GM12878 (cell line): ENCODE data around the gene EMP2. TPM values are rescaled to one million over a fixed set of nuclear protein-coding genes. Genes with fewer than 3 reads are reported as not detected.

ENCODE experiments used
- ATAC-seq: fragments of 200-7000 bp; cut with Tn5 transposase; 3 replicates; pipeline ENCODE4 v1.9.1; 2020; ENCODE audit warnings: mild to moderate bottlenecking, moderate library complexity
- BruUV-seq: library from RNA; stranded (reverse); fragments of 400-500 nt; replicated peaks from 2 replicates; lab custom pipeline; 2021; lab: Mats Ljungman, UMichigan
- CTCF ChIA-PET: fragments of 300-600 bp; sonication (Branson Sonifier 250); formaldehyde crosslinking; extraction: SDS; loops from one replicate; lab custom pipeline; 2021; ENCODE audit warnings: inconsistent platforms; lab: Yijun Ruan, JAX
- POLR2A ChIA-PET: fragments of 350-600 bp; formaldehyde crosslinking; extraction: SDS; loops from one replicate; lab custom pipeline; 2021; ENCODE audit warnings: inconsistent platforms; lab: Charles Lee
- RAD21 ChIA-PET: fragments of 300-600 bp; sonication (Branson Sonifier 250); formaldehyde crosslinking; loops from one replicate; lab custom pipeline; 2023; ENCODE audit warnings: antibody characterized with exemption; ENCODE audit not compliant: unreplicated experiment; lab: Charles Lee
- SMC1A ChIA-PET: fragments of 300-600 bp; sonication (Branson Sonifier 250); formaldehyde crosslinking; loops from one replicate; lab custom pipeline; 2023; ENCODE audit not compliant: unreplicated experiment, uncharacterized antibody; lab: Charles Lee
- DNase-seq: peaks from one replicate; pipeline ENCODE4 v3.0.0-alpha.2; 2011; ENCODE audit warnings: low read depth, low spot score
- FAIRE-seq: peaks from 3 replicates; lab custom pipeline; 2011; peaks lifted over from hg19 to GRCh38; lab: Jason Lieb, UNC
- H2AFZ ChIP-seq: 2 replicates; pipeline ENCODE4 v1.6.0; 2011; ENCODE audit warnings: low read depth, low read length, control low read depth; ENCODE audit not compliant: control insufficient read depth
- H3K27ac ChIP-seq: 2 replicates; pipeline ENCODE4 v1.5.1; 2011; ENCODE audit warnings: control low read depth; ENCODE audit not compliant: control insufficient read depth, insufficient read depth
- H3K27me3 ChIP-seq, 2 experiments: replicated peaks in 1 of 2; 2 replicates each; pipeline versions ENCODE4 v1.6.0 to v1.6.1; 2011; ENCODE audit warnings: low read length in 1 of 2; ENCODE audit not compliant: control insufficient read depth in 2 of 2, insufficient read depth in 2 of 2
- H3K36me3 ChIP-seq, 2 experiments: 2 replicates each; pipeline ENCODE4 v1.5.1; 2011; ENCODE audit warnings: low read length in 1 of 2; ENCODE audit not compliant: control insufficient read depth in 2 of 2, insufficient read depth in 2 of 2
- H3K4me1 ChIP-seq: 2 replicates; pipeline ENCODE4 v1.6.1; 2011; ENCODE audit warnings: mild to moderate bottlenecking, low read length, moderate library complexity, mixed read lengths; ENCODE audit not compliant: control insufficient read depth, insufficient read depth
- H3K4me2 ChIP-seq: 2 replicates; pipeline ENCODE4 v1.6.0; 2011; ENCODE audit warnings: control low read depth; ENCODE audit not compliant: control insufficient read depth, insufficient read depth
- H3K4me3 ChIP-seq: fragments of 200-600 bp; sonication (generic); 2 replicates; pipeline ENCODE4 v1.5.1; 2016
- H3K79me2 ChIP-seq: 2 replicates; pipeline ENCODE4 v1.6.0; 2011; ENCODE audit warnings: low read length; ENCODE audit not compliant: control insufficient read depth, insufficient read depth
- H3K9ac ChIP-seq: 2 replicates; pipeline ENCODE4 v1.8.0; 2011; ENCODE audit warnings: low read length, control low read depth, mixed read lengths; ENCODE audit not compliant: control insufficient read depth, insufficient read depth
- H3K9me3 ChIP-seq: replicated peaks from 3 replicates; pipeline ENCODE4 v1.5.1; 2011; ENCODE audit warnings: mild to moderate bottlenecking, low read length; ENCODE audit not compliant: control insufficient read depth, insufficient read depth
- H4K20me1 ChIP-seq: 2 replicates; pipeline ENCODE4 v1.6.0; 2011; ENCODE audit not compliant: control insufficient read depth, insufficient read depth
- BACH1 ChIP-seq: fragments of 450-650 bp; IDR thresholded peaks from 2 replicates; pipeline ENCODE4 v1.6.1; 2017; ENCODE audit warnings: mild to moderate bottlenecking, borderline replicate concordance
- BCL11A ChIP-seq: IDR thresholded peaks from 2 replicates; pipeline ENCODE4 v1.6.1; 2011; ENCODE audit warnings: low read depth, low read length
- CBX3 ChIP-seq: fragments of 200-600 bp; sonication (generic); IDR thresholded peaks from 2 replicates; pipeline ENCODE4 v1.6.1; 2016; ENCODE audit warnings: low read depth, borderline replicate concordance
- CREM ChIP-seq: IDR thresholded peaks from 2 replicates; pipeline ENCODE4 v1.6.1; 2014; ENCODE audit warnings: antibody characterized with exemption, low read depth
- CUX1 ChIP-seq: IDR thresholded peaks from 2 replicates; pipeline ENCODE4 v1.6.1; 2012; ENCODE audit warnings: improper control_type of control experiment, low read depth, low read length; ENCODE audit not compliant: insufficient replicate concordance
- MLLT1 ChIP-seq: fragments of 450-650 bp; IDR thresholded peaks from 2 replicates; pipeline ENCODE4 v1.6.1; 2016; ENCODE audit warnings: mild to moderate bottlenecking
- MTA2 ChIP-seq: fragments of 450-650 bp; IDR thresholded peaks from 2 replicates; pipeline ENCODE4 v1.6.1; 2016; ENCODE audit warnings: low read depth, mild to moderate bottlenecking, moderate library complexity
- RBBP5 ChIP-seq: fragments of 200-600 bp; sonication (generic); conservative IDR thresholded peaks from 2 replicates; pipeline ENCODE4 v1.6.1; 2016
- ZNF24 ChIP-seq: fragments of 450-650 bp; IDR thresholded peaks from 2 replicates; pipeline ENCODE4 v1.6.1; 2017; ENCODE audit warnings: antibody characterized with exemption, mild to moderate bottlenecking
- ZNF622 ChIP-seq: fragments of 450-650 bp; IDR thresholded peaks from 2 replicates; pipeline ENCODE4 v1.6.1; 2017; ENCODE audit warnings: mild to moderate bottlenecking, inconsistent platforms
- WGBS: methylation state at CpG from one replicate; pipeline ENCODE4 v1.1.6; 2016; ENCODE audit warnings: low lambda C conversion rate; ENCODE audit not compliant: insufficient replicate concordance, insufficient coverage; ENCODE audit errors: missing lambda C conversion rate; 5-methylcytosine and 5-hydroxymethylcytosine counted together
- in situ Hi-C: fragments of 300-500 bp; cut with MboI; formaldehyde crosslinking; loops from 9 replicates; pipeline ENCODE4 v1.14.3; 2018; ENCODE audit warnings: mixed read lengths
- intact Hi-C: fragments of 100-400 bp; cut with micrococcal nuclease; formaldehyde crosslinking; loops from one replicate; pipeline ENCODE4 v1.14.2; 2022; ENCODE audit not compliant: unreplicated experiment
- polyA plus RNA-seq, 11 experiments: library from polyadenylated mRNA; depleted of rRNA in 4 of 11; unstranded in 6 of 11; stranded (reverse) in 5 of 11; fragments of >200 nt; fragmentation: Nextera tagmentation in 4 of 11; fragmentation: Illumina TruSeq in 1 of 11; extraction: Ambion mirVana in 4 of 11; extraction: Trizol in 1 of 11; gene quantifications; 1 replicate in 1 of 11; 2 replicates in 10 of 11; pipeline versions ENCODE4 v1.2.1 to v1.2.3, GENCODE V29; 2011 to 2016; ENCODE audit warnings: inconsistent platforms in 2 of 11, missing spikeins in 2 of 11, low read depth in 1 of 11
- total RNA-seq, 4 experiments: library from RNA; depleted of rRNA in 3 of 4; stranded (reverse); fragments of >200 nt in 3 of 4; fragmentation: Illumina TruSeq in 1 of 4; extraction: Trizol in 1 of 4; gene quantifications; 2 replicates each; pipeline versions ENCODE4 v1.2.1 to v1.2.3, GENCODE V29; 2013 to 2021
- TF ChIP-seq, protein P1 (sequence below): IDR thresholded peaks from 2 replicates; pipeline ENCODE4 v1.6.1; 2012; ENCODE audit warnings: low read depth, low read length, improper control_type of control experiment

Gene EMP2
- total and polyA plus RNA-seq, 10 of the 15 experiments (the other 5 are each of a cell fraction or from before 2014, with no cell fraction given), result 0.41 to 10.4 (median 3.8) TPM

DNA sequence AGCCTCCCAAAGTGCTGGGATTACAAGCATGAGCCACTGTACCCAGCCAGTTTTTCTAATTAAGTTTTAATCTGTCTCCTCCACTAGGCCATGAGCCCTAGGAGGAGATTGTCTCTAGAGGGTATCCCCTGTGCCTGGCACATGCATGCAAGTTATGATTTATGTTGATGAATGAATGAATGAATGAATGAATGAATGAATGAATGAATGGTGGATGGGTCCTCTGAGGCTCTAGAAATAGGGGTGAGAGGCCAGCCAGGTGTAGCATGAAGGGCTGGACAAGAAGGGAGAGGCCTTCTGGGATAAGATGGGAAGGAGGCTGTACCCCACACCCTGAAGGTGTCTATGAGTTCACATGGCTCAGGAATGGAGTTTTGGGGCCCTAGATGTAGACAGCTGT lies 48.8 kb downstream of the EMP2 start:
- no peak overlapping the region for H3K4me2 ChIP-seq
- ChIA-PET SMC1A (interaction anchor here (0.6 kb wide), 1 partner anchor 251 kb away, joined by 3 read pairs; no protein-coding TSS in a partner anchor), CTCF (interaction anchor here (0.7 kb wide), 1 partner anchor 1020 kb away, joined by 3 read pairs; no protein-coding TSS in a partner anchor), RAD21 (interaction anchor here (0.6 kb wide), 1 partner anchor 17 kb away, joined by 3 read pairs; no protein-coding TSS in a partner anchor), POLR2A (no interaction called here)
- no peak overlapping the region for H3K4me3 ChIP-seq
- no peaks in the 10 kb centered on the region for H4K20me1 ChIP-seq
- ATAC-seq (no peak), DNase-seq (no peak), FAIRE-seq (no peak)
- TF ChIP-seq BCL11A, result no peak
- peak; percentile 78 for TF ChIP-seq ZNF24
- H2AFZ ChIP-seq, result no peak overlapping the region
- no peak overlapping the region for H3K27ac ChIP-seq
- intact Hi-C loops, result no loop called here
- no peak overlapping the region for H3K9ac ChIP-seq
- no peaks in the 10 kb centered on the region for H3K36me3 ChIP-seq
- in situ Hi-C loops, result no loop called here
- no peaks in the 10 kb centered on the region for H3K9me3 ChIP-seq
- H3K4me1 ChIP-seq, result no peaks in the 10 kb centered on the region
- H3K27me3 ChIP-seq, result no peaks in the 10 kb centered on the region; a peak in 1 of 4 replicates
- BruUV-seq, result no TSS peak
- no peaks in the 10 kb centered on the region for H3K79me2 ChIP-seq

- no peak overlapping the region for H3K4me2 ChIP-seq
- CTCF ChIA-PET, result interaction anchor here (0.6 to 1.1 kb wide), 2 partner anchors 206 to 207 kb away, joined by 3 read pairs; no protein-coding TSS in a partner anchor
- no peak overlapping the region for H3K9ac ChIP-seq
- 72% methylated on average over 14 of the region's 14 CpGs for WGBS
- no peak for FAIRE-seq
- H3K27ac ChIP-seq, result no peak overlapping the region
- no peak overlapping the region for H2AFZ ChIP-seq
- H3K9me3 ChIP-seq, result no peaks in the 10 kb centered on the region
- H3K36me3 ChIP-seq, result no peaks in the 10 kb centered on the region
- in situ Hi-C loops, result no loop called here
- RAD21 ChIA-PET, result interaction anchor here (1.0 kb wide), 1 partner anchor 207 kb away, joined by 3 read pairs; no protein-coding TSS in a partner anchor
- SMC1A ChIA-PET, result interaction anchor here (1.5 kb wide), 1 partner anchor 16 kb away, joined by 7 read pairs; no protein-coding TSS in a partner anchor
- H3K79me2 ChIP-seq, result no peaks in the 10 kb centered on the region
- DNase-seq, result no peak
- H3K4me3 ChIP-seq, result no peak overlapping the region
- no peaks in the 10 kb centered on the region for H3K4me1 ChIP-seq
- TF ChIP-seq CBX3, result no peak
- TF ChIP-seq ZNF622, result no peak
- no peak for TF ChIP-seq BACH1
- TF ChIP-seq RBBP5, result no peak
- TF ChIP-seq MTA2, result no peak
- TF ChIP-seq, protein P1, sequence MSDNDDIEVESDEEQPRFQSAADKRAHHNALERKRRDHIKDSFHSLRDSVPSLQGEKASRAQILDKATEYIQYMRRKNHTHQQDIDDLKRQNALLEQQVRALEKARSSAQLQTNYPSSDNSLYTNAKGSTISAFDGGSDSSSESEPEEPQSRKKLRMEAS, result no peak
- no peak for TF ChIP-seq MLLT1
- no peak for TF ChIP-seq CUX1
- no peak for TF ChIP-seq CREM
- TF ChIP-seq, all 136 proteins: peak for 0
- ATAC-seq, result no peak
- intact Hi-C loops, result no loop called here
- H3K27me3 ChIP-seq, result no peaks in the 10 kb centered on the region; a peak in 1 of 4 replicates
- H4K20me1 ChIP-seq, result no peaks in the 10 kb centered on the region
- BruUV-seq, result no TSS peak
- POLR2A ChIA-PET, result no interaction called here
These were observed 49.7 kb downstream of the EMP2 start for GRCh38 chr16:10530685-10531084.
